ENCODE data around the gene IL32. TPM values are rescaled to one million over a fixed set of nuclear protein-coding genes. Genes with fewer than 3 reads are reported as not detected.

Gene IL32
- total and polyA plus RNA-seq, 2 of the 4 experiments (the other 2 are of a cell fraction), result 25.6 to 95.7 TPM

- Histone ChIP-seq H2BK20ac (ENCODE audit: low read depth, low read length) (no peak overlapping the region), H3K14ac (replicated peaks; ENCODE audit: low read depth, low read length) (no peak overlapping the region), H4K8ac (ENCODE audit: low read depth in 2 of 2, low read length in 2 of 2) (no peak overlapping the region), H4K91ac (ENCODE audit: insufficient read depth, low read depth, low read length) (no peak overlapping the region), H3K9me1 (ENCODE audit: insufficient read depth, low read length) (peaks cover 6% of the 10 kb centered on the region; the same call in 1 of the 2 replicates), H3K4me1 (ENCODE audit: control insufficient read depth, insufficient read depth, low read length) (no peaks in the 10 kb centered on the region), H3K18ac (ENCODE audit: low read depth, low read length) (no peak overlapping the region), H3K9ac (ENCODE audit: low read depth, low read length) (no peak overlapping the region), H3K23ac (ENCODE audit: low read depth, low read length) (no peak overlapping the region), H2BK5ac (ENCODE audit: low read depth, low read length, poor library complexity, severe bottlenecking) (no peak overlapping the region), H2AFZ (replicated peaks; ENCODE audit: low read length, poor library complexity) (no peak overlapping the region), H3K27ac (ENCODE audit: insufficient read depth, low read length) (no peak overlapping the region), H3K27me3 (ENCODE audit: control insufficient read depth, insufficient read depth, low read length) (peaks cover 42% of the 10 kb centered on the region), H3K4me3 (ENCODE audit: insufficient read depth, low read depth, low read length) (no peak overlapping the region), H3K36me3 (ENCODE audit: control insufficient read depth, insufficient read depth, low read length) (no peaks in the 10 kb centered on the region), H4K20me1 (ENCODE audit: insufficient read depth, low read length) (no peaks in the 10 kb centered on the region), H3K4me2 (ENCODE audit: low read depth, low read length) (no peak overlapping the region), H3K79me1 (ENCODE audit: low read depth in 1 of 2, low read length in 2 of 2) (no peaks in the 10 kb centered on the region), H2BK15ac (ENCODE audit: low read depth, low read length) (no peak overlapping the region), H2AK5ac (ENCODE audit: low read depth, low read length) (no peak overlapping the region), H2BK120ac (ENCODE audit: low read depth, low read length) (no peak overlapping the region), H3K9me3 (ENCODE audit: control insufficient read depth, insufficient read depth, low read length) (no peaks in the 10 kb centered on the region), H3K56ac (ENCODE audit: extremely low read depth, insufficient read depth, low read length) (no peak overlapping the region), H4K5ac (ENCODE audit: low read depth, low read length) (no peak overlapping the region), H3K4ac (ENCODE audit: low read depth, low read length) (no peak overlapping the region), H2AK9ac (replicated peaks; ENCODE audit: low read depth, low read length, poor library complexity) (no peak overlapping the region)
- in situ Hi-C loops (cut with MboI; ENCODE audit: low sequenced_read_pairs) (no loop called here), dilution Hi-C loops (cut with HindIII; ENCODE audit: low sequenced_read_pairs, unreplicated experiment) (no loop called here), intact Hi-C loops (cut with micrococcal nuclease) (no loop called here)
- ATAC-seq (ENCODE audit: low read depth) (no peak), DNase-seq (no peak)
- no peak for TF ChIP-seq CEBPB (IDR thresholded peaks at IDR 0.05; ENCODE audit: low read depth, low read length)
- TF ChIP-seq MAZ (IDR thresholded peaks at IDR 0.05; ENCODE audit: borderline replicate concordance, low read depth, low read length), result no peak
- TF ChIP-seq NFE2L2 (IDR thresholded peaks at IDR 0.05; ENCODE audit: low read depth, low read length), result no peak
- no peak for TF ChIP-seq CTCF (conservative IDR thresholded peaks at IDR 0.05; ENCODE audit: low read depth, low read length)
- no peak for TF ChIP-seq RCOR1 (IDR thresholded peaks at IDR 0.05; ENCODE audit: insufficient replicate concordance, low read length)
- no peak for TF ChIP-seq RAD21 (IDR thresholded peaks at IDR 0.05; ENCODE audit: low read length)
- CTCF ChIA-PET, result no interaction called here
- POLR2A ChIA-PET (ENCODE audit: unreplicated experiment), result no interaction called here
- no TSS peak for BruUV-seq (replicated peaks)
- WGBS, 2 experiments (ENCODE audit: extremely low coverage in 2 of 2, insufficient read length in 1 of 2), result 86% methylated on average over 7 of the region's 7 CpGs; no CpG with 5 or more reads in 1 of the 2 experiments
Measured at GRCh38 chr16:3073448-3073847, 8.0 kb downstream of the IL32 start.

Measured in IMR-90 (cell line).